SU-DHL-6 (cell line): ENCODE measurements around the gene KIF12.

Experiments
- CTCF ChIP-seq: fragments of 200-600 bp; sonication (generic); IDR thresholded peaks from one replicate; pipeline ENCODE4 v1.5.1; 2017; ENCODE audit warnings: antibody characterized with exemption, mild to moderate bottlenecking, low read length, moderate library complexity; ENCODE audit not compliant: insufficient read depth, poor library complexity, severe bottlenecking
- EZH2phosphoT487 ChIP-seq: fragments of 200-600 bp; sonication (generic), shearing (Covaris generic); conservative IDR thresholded peaks from 2 replicates; pipeline ENCODE4 v1.6.1; 2018; ENCODE audit warnings: mild to moderate bottlenecking, antibody characterized with exemption, low read length, moderate library complexity, mixed read lengths

DNA sequence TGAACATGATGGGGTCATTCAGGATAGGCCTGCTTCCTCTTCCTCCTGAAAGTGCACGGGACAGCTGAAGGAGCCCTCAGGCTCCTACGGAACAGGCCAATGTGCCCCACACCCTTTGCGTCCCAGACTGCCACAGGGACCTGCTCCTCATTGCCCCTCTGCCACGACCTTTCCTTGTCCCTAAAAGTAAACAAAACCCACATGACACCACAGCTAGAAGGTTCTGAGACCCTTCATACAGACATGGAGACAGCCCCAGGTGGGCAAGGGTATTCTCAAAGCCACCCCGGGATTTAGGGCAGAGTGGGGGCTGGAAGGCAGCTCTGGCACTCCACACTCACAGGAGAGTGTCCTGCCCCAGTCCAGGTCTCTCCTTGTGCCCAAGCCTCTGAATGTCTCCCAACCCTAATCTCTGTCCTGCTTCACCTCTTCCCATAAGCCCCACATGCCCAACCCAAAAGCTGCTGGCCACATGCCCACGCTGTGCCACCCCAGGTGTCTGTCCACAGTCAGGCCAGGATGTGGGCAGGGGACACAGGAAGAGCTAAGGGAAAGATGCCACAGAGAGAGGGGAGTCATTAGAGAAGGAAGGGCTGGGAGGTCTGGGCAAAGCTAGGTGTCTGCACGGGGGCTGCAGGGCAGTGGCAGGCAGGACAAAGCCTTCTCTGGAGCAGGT lies 21.8 kb downstream of the KIF12 start:
- TF ChIP-seq CTCF (no peak), EZH2phosphoT487 (no peak)
